ENCODE results near the gene AK2. TPM values are rescaled to one million over a fixed set of nuclear protein-coding genes. Genes with fewer than 3 reads are reported as not detected.

AK2 gene
- total RNA-seq, 3 donors from 2014 or later = 124 to 483 (median 280) TPM

GRCh38 chr1:32964461-32965250 is 72.0 kb downstream of the AK2 start, which contains the start of gene RNF19B:
Gene RNF19B, minus strand, starts transcription at chr1:32964809. Its CDS starts 124 bp downstream, at chr1:32964685.
- Histone ChIP-seq H3K4me1 (peaks cover 6 to 13% of the 10 kb centered on the region in 2 donors), H3K4me3 (peak within 1 kb of the TSS; percentile 92 to 98 (median 95)), H3K36me3 (no peaks in the 10 kb centered on the region), H3K27me3 (no peaks in the 10 kb centered on the region), H3K9me3 (no peaks in the 10 kb centered on the region), H3K27ac (peak within 1 kb of the TSS; percentile 89 to 94)
- intact Hi-C loops (cut with DNase I; ENCODE audit: low total_unique reads) = no loop called here
- TF ChIP-seq POLR2A (IDR thresholded peaks at IDR 0.05) (peak; percentile 82), CTCF (IDR thresholded peaks at IDR 0.05) (peak; percentile 16 to 44 (median 34)), POLR2AphosphoS5 (IDR thresholded peaks at IDR 0.05) (peak; percentile 89 to 96 (median 95))
- DNase-seq (ENCODE audit: low spot score in 2 of 2) = peak; percentile 94 to 95

GRCh38 chr1:32963746-32964460 is 72.8 kb downstream of the AK2 start:
- H3K27ac ChIP-seq = peak overlapping the region; percentile 89 to 94
- TF ChIP-seq CTCF (IDR thresholded peaks at IDR 0.05) (no peak), POLR2AphosphoS5 (IDR thresholded peaks at IDR 0.05) (peak in 2 of 3 donors; percentile 32 to 48), POLR2A (IDR thresholded peaks at IDR 0.05) (no peak)
- H3K27me3 ChIP-seq = no peaks in the 10 kb centered on the region
- peak overlapping the region; percentile 92 to 98 (median 95) for H3K4me3 ChIP-seq
- peak; percentile 81 to 90 for DNase-seq (ENCODE audit: low spot score in 2 of 2)
- intact Hi-C loops (cut with DNase I; ENCODE audit: low total_unique reads) = no loop called here
- peaks cover 6 to 13% of the 10 kb centered on the region in 2 donors for H3K4me1 ChIP-seq
- no peaks in the 10 kb centered on the region for H3K9me3 ChIP-seq
- H3K36me3 ChIP-seq = no peaks in the 10 kb centered on the region

GRCh38 chr1:32962248-32962896 is 74.3 kb downstream of the AK2 start:
- H3K4me3 ChIP-seq = peak overlapping the region; percentile 92 to 98 (median 95)
- peaks cover 6 to 13% of the 10 kb centered on the region in 2 donors for H3K4me1 ChIP-seq
- peak overlapping the region; percentile 21 to 94 for H3K27ac ChIP-seq
- no peak for TF ChIP-seq POLR2AphosphoS5 (IDR thresholded peaks at IDR 0.05)
- no peak for TF ChIP-seq POLR2A (IDR thresholded peaks at IDR 0.05)
- no peak for TF ChIP-seq CTCF (IDR thresholded peaks at IDR 0.05)
- no peak for DNase-seq (ENCODE audit: low spot score in 2 of 2)
- intact Hi-C loops (cut with DNase I; ENCODE audit: low total_unique reads) = no loop called here
- no peaks in the 10 kb centered on the region for H3K36me3 ChIP-seq
- no peaks in the 10 kb centered on the region for H3K27me3 ChIP-seq
- H3K9me3 ChIP-seq = no peaks in the 10 kb centered on the region

- no peak for DNase-seq (ENCODE audit: low spot score in 2 of 2)
- TF ChIP-seq POLR2AphosphoS5 (IDR thresholded peaks at IDR 0.05) (no peak), CTCF (IDR thresholded peaks at IDR 0.05) (no peak), POLR2A (IDR thresholded peaks at IDR 0.05) (no peak)
- Histone ChIP-seq H3K9me3 (no peaks in the 10 kb centered on the region), H3K27ac (no peak overlapping the region), H3K4me3 (no peak overlapping the region), H3K36me3 (no peaks in the 10 kb centered on the region), H3K27me3 (no peaks in the 10 kb centered on the region), H3K4me1 (peaks cover 6 to 13% of the 10 kb centered on the region in 2 donors)
- intact Hi-C loops (cut with DNase I; ENCODE audit: low total_unique reads) = no loop called here
These were observed 75.8 kb downstream of the AK2 start for GRCh38 chr1:32960819-32961355.
